Measurements from ENCODE around the gene VSIG10L.

DNA sequence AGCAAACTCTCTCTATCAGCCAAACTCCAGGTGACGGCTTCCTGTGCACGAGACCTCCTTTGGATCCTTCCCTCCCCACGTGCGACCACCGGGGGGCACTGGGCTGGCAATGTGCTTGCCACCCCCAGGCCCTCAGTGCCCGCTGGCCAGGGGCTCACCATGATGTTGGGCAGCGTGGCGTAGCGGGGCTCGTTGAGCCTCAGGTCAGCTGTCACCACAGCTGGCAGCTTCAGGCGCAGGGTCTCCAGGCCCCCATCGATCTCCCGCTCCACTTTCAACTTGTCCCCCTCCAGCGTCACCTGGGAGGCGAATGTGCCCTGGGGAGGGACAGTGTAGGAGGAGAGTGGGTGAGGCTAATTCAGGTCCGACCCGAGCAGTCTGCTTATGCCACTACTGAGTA lies 4.8 kb upstream of the VSIG10L start:
- TF ChIP-seq ZNF416 (CRISPR knock-in tag; IDR thresholded peaks at IDR 0.05) (no peak), ESRRA (CRISPR knock-in tag; IDR thresholded peaks at IDR 0.05; ENCODE audit: borderline replicate concordance) (no peak), CREM (CRISPR knock-in tag; IDR thresholded peaks at IDR 0.05) (no peak), SMAD3 (CRISPR knock-in tag; IDR thresholded peaks at IDR 0.05; ENCODE audit: borderline replicate concordance) (no peak), FOXK1 (CRISPR knock-in tag; IDR thresholded peaks at IDR 0.05) (no peak), CREB1 (CRISPR knock-in tag; IDR thresholded peaks at IDR 0.05) (no peak)
- TF ChIP-seq, protein P1, sequence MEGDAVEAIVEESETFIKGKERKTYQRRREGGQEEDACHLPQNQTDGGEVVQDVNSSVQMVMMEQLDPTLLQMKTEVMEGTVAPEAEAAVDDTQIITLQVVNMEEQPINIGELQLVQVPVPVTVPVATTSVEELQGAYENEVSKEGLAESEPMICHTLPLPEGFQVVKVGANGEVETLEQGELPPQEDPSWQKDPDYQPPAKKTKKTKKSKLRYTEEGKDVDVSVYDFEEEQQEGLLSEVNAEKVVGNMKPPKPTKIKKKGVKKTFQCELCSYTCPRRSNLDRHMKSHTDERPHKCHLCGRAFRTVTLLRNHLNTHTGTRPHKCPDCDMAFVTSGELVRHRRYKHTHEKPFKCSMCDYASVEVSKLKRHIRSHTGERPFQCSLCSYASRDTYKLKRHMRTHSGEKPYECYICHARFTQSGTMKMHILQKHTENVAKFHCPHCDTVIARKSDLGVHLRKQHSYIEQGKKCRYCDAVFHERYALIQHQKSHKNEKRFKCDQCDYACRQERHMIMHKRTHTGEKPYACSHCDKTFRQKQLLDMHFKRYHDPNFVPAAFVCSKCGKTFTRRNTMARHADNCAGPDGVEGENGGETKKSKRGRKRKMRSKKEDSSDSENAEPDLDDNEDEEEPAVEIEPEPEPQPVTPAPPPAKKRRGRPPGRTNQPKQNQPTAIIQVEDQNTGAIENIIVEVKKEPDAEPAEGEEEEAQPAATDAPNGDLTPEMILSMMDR (IDR thresholded peaks at IDR 0.05), result no peak
- TF ChIP-seq, protein P2, sequence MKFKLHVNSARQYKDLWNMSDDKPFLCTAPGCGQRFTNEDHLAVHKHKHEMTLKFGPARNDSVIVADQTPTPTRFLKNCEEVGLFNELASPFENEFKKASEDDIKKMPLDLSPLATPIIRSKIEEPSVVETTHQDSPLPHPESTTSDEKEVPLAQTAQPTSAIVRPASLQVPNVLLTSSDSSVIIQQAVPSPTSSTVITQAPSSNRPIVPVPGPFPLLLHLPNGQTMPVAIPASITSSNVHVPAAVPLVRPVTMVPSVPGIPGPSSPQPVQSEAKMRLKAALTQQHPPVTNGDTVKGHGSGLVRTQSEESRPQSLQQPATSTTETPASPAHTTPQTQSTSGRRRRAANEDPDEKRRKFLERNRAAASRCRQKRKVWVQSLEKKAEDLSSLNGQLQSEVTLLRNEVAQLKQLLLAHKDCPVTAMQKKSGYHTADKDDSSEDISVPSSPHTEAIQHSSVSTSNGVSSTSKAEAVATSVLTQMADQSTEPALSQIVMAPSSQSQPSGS (CRISPR knock-in tag; IDR thresholded peaks at IDR 0.05; ENCODE audit: borderline replicate concordance, low read depth), result no peak
- TF ChIP-seq, protein P3, sequence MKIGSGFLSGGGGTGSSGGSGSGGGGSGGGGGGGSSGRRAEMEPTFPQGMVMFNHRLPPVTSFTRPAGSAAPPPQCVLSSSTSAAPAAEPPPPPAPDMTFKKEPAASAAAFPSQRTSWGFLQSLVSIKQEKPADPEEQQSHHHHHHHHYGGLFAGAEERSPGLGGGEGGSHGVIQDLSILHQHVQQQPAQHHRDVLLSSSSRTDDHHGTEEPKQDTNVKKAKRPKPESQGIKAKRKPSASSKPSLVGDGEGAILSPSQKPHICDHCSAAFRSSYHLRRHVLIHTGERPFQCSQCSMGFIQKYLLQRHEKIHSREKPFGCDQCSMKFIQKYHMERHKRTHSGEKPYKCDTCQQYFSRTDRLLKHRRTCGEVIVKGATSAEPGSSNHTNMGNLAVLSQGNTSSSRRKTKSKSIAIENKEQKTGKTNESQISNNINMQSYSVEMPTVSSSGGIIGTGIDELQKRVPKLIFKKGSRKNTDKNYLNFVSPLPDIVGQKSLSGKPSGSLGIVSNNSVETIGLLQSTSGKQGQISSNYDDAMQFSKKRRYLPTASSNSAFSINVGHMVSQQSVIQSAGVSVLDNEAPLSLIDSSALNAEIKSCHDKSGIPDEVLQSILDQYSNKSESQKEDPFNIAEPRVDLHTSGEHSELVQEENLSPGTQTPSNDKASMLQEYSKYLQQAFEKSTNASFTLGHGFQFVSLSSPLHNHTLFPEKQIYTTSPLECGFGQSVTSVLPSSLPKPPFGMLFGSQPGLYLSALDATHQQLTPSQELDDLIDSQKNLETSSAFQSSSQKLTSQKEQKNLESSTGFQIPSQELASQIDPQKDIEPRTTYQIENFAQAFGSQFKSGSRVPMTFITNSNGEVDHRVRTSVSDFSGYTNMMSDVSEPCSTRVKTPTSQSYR (CRISPR knock-in tag; IDR thresholded peaks at IDR 0.05), result no peak
- TF ChIP-seq, protein P4, sequence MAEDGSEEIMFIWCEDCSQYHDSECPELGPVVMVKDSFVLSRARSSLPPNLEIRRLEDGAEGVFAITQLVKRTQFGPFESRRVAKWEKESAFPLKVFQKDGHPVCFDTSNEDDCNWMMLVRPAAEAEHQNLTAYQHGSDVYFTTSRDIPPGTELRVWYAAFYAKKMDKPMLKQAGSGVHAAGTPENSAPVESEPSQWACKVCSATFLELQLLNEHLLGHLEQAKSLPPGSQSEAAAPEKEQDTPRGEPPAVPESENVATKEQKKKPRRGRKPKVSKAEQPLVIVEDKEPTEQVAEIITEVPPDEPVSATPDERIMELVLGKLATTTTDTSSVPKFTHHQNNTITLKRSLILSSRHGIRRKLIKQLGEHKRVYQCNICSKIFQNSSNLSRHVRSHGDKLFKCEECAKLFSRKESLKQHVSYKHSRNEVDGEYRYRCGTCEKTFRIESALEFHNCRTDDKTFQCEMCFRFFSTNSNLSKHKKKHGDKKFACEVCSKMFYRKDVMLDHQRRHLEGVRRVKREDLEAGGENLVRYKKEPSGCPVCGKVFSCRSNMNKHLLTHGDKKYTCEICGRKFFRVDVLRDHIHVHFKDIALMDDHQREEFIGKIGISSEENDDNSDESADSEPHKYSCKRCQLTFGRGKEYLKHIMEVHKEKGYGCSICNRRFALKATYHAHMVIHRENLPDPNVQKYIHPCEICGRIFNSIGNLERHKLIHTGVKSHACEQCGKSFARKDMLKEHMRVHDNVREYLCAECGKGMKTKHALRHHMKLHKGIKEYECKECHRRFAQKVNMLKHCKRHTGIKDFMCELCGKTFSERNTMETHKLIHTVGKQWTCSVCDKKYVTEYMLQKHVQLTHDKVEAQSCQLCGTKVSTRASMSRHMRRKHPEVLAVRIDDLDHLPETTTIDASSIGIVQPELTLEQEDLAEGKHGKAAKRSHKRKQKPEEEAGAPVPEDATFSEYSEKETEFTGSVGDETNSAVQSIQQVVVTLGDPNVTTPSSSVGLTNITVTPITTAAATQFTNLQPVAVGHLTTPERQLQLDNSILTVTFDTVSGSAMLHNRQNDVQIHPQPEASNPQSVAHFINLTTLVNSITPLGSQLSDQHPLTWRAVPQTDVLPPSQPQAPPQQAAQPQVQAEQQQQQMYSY (CRISPR knock-in tag; IDR thresholded peaks at IDR 0.05), result no peak
- TF ChIP-seq, protein P5, sequence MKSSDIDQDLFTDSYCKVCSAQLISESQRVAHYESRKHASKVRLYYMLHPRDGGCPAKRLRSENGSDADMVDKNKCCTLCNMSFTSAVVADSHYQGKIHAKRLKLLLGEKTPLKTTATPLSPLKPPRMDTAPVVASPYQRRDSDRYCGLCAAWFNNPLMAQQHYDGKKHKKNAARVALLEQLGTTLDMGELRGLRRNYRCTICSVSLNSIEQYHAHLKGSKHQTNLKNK (CRISPR knock-in tag; IDR thresholded peaks at IDR 0.05), result no peak
- TF ChIP-seq, protein P6, sequence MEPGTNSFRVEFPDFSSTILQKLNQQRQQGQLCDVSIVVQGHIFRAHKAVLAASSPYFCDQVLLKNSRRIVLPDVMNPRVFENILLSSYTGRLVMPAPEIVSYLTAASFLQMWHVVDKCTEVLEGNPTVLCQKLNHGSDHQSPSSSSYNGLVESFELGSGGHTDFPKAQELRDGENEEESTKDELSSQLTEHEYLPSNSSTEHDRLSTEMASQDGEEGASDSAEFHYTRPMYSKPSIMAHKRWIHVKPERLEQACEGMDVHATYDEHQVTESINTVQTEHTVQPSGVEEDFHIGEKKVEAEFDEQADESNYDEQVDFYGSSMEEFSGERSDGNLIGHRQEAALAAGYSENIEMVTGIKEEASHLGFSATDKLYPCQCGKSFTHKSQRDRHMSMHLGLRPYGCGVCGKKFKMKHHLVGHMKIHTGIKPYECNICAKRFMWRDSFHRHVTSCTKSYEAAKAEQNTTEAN (CRISPR knock-in tag; IDR thresholded peaks at IDR 0.05), result no peak
- TF ChIP-seq, protein P7, sequence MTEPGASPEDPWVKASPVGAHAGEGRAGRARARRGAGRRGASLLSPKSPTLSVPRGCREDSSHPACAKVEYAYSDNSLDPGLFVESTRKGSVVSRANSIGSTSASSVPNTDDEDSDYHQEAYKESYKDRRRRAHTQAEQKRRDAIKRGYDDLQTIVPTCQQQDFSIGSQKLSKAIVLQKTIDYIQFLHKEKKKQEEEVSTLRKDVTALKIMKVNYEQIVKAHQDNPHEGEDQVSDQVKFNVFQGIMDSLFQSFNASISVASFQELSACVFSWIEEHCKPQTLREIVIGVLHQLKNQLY (CRISPR knock-in tag; IDR thresholded peaks at IDR 0.05), result no peak

Measured in WTC11 (cell line).